VCaP (cell line): ENCODE measurements around the gene CTNNA2.

Experiments used
- H3K27ac ChIP-seq: fragments of 450-650 bp; 2 replicates; pipeline ENCODE4 v1.5.1; 2017
- TF ChIP-seq, protein P1 (sequence below): fragments of 450-650 bp; conservative IDR thresholded peaks from 2 replicates; pipeline ENCODE4 v1.5.1; 2017; ENCODE audit warnings: mild to moderate bottlenecking, moderate library complexity

The CTNNA2 gene

DNA sequence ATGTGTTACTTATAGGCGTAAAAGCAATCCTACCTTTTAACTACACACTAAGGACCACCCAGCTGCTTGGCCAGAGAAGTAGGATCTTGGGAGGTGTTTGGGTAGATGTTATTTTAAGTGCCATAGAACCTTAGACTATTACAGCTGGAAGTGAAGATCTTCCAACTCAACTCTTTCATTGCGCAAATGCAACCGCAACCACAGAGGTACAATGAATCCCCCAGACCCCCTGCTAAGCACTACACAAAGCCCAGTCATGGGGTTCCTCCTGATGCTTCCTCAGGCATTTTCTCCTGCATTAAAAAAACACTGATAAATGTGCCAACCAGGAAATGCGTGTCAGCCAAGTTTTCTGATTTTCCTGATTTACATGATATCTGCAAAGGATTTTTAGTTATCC lies 545.7 kb downstream of the CTNNA2 start:
- TF ChIP-seq, protein P1, sequence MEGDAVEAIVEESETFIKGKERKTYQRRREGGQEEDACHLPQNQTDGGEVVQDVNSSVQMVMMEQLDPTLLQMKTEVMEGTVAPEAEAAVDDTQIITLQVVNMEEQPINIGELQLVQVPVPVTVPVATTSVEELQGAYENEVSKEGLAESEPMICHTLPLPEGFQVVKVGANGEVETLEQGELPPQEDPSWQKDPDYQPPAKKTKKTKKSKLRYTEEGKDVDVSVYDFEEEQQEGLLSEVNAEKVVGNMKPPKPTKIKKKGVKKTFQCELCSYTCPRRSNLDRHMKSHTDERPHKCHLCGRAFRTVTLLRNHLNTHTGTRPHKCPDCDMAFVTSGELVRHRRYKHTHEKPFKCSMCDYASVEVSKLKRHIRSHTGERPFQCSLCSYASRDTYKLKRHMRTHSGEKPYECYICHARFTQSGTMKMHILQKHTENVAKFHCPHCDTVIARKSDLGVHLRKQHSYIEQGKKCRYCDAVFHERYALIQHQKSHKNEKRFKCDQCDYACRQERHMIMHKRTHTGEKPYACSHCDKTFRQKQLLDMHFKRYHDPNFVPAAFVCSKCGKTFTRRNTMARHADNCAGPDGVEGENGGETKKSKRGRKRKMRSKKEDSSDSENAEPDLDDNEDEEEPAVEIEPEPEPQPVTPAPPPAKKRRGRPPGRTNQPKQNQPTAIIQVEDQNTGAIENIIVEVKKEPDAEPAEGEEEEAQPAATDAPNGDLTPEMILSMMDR, result no peak
- H3K27ac ChIP-seq, result no peak overlapping the region

DNA sequence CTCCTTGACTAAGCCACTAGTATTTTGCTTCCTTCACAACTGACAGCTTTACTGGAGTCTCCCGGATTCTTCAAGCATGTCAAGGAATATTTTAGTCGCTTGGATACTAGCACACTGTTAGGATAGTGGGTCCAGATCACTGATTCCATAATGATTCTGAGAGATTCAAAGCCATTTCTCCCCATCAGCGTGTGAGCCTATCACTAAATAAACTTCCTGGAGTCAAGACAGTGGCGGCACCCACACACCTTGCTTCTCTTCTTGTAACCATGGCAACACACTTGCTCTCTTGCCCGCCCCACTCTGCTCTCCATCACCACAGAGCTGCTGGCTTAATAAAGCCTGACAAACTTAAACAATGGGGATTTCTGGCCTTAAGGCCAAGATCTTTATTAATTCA lies 546.6 kb downstream of the CTNNA2 start:
- TF ChIP-seq, protein P1, result no peak

DNA sequence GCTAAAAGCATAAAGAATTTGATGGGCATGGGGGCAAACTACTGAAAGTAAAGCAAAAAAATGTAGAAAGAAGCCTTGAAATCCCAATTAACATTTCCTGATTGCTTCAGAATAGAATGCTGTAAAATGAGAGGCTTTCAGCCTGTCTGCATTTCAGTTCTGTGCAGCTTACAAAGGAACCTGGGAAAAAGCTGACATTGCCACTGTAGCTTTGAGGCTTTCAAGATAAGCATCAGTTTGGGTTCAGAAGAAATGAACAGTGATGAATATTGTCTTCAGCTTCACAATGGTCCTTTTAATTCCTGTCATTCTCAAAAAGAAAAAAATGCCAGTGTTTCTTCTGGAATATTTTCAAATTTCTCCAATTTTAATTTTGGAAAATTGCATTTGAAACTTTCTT lies 549.0 kb downstream of the CTNNA2 start:
- no peak overlapping the region for H3K27ac ChIP-seq
- TF ChIP-seq, protein P1, result no peak

More for the DNA sequence above, 546.6 kb downstream of the CTNNA2 start:
- no peak overlapping the region for H3K27ac ChIP-seq

DNA sequence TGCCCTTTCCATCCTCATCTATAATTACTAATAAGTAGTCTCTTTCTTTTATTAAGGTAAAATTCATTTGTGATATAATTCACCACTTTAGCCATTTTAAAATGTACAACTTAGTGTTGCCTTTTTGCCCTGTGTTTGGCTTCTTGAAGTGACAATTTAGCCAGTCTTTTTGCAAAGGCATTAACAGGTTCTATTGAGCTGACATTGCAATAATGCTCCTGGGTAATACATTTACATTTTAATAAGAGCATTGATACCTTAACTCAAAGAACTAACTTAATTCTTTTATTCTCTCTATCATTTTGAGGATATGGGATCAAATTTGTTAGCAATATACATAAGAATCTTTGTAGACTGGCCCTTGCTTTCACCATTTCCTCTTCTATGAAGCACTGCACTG lies 549.4 kb downstream of the CTNNA2 start:
- TF ChIP-seq, protein P1, result no peak

DNA sequence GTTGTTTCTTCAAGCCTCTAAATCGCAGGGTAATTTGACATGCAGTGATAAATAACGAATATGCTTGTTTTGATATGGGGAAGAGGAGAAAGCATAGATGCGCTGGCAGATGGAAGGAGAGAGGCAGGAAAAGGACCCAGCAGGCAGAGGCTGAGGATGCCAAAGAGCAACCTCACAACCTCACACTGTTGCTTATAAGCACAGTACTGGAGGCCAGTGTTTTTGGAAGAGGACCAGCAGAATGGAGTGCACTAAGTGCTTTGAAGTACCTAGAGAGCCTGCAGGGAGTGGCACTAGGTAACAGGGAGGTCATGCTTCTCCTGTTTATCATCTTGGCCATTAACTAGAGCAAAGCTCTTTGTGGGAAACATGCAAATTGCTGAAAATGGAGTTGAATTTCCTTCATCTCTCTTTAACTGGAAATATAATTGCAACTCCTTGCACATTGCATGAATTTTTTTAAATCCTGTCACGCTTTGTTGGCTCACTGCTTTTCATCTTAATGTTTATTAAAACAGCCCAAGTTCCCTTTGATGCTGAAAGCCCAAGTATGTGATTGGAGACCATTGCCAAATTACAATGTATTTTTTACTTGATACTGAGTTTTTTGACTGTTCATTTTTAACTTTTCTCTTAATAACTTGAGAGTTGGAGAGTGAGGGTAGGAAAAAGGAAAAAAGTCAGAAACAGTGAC lies 555.3 kb downstream of the CTNNA2 start:
- TF ChIP-seq, protein P1, result no peak
- H3K27ac ChIP-seq, result no peak overlapping the region

More for the DNA sequence above, 549.4 kb downstream of the CTNNA2 start:
- no peak overlapping the region for H3K27ac ChIP-seq

DNA sequence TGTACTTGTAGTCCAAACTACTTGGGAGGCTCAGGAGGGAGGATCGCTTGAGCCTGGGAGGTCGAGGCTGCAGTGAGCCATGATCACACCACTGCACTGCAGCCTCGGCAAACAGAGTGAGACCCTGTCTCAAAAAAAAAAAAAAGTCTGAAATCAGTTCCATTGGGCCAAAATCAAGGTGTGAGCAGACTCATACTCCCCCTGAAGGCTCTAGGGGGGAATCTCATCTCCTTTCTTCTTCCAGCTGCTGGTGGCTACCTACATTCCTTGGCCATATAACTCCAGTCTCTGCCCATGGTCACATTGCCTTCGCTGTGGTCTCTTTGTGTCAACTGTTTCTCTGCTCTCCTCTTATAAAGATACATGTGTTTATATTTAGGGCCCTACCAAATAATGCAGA lies 557.7 kb downstream of the CTNNA2 start:
- no peak overlapping the region for H3K27ac ChIP-seq
- TF ChIP-seq, protein P1, result no peak

DNA sequence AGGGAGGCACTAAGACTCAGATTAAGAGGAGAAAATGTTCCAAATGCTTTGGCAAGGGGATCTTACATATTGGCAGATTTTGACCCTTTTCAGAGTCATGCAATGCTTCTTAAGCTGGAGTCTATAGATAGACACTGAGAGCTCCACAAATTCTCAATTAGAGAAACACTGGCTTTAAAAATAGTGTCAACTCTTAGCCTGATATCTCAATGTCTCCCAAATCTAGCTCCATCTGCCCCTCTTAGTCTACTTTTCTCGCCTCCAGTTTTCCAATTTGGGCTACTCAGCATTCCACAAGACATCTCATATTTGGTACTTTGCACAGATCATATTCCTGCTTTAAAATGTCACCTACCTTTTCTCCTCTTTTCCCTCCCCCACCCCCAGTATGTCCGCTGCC lies 559.1 kb downstream of the CTNNA2 start:
- no peak overlapping the region for H3K27ac ChIP-seq
- TF ChIP-seq, protein P1, result no peak
